Endothelial cell of umbilical vein (primary cell): ENCODE results near the gene KRT86. TPM values are rescaled to one million over a fixed set of nuclear protein-coding genes. Genes with fewer than 3 reads are reported as not detected.

Experiments
- BruUV-seq: library from RNA; stranded (reverse); fragments of 400-500 nt; replicated peaks from 2 replicates; lab custom pipeline; 2021; lab: Mats Ljungman, UMichigan
- CTCF ChIA-PET: fragments of 300-600, 350-600 bp; sonication (Branson Sonifier 250); formaldehyde crosslinking; loops from one replicate; lab custom pipeline; 2021; ENCODE audit warnings: antibody characterized with exemption, inconsistent platforms; lab: Charles Lee
- POLR2A ChIA-PET: fragments of 300-600, 350-600 bp; sonication (Branson Sonifier 250); formaldehyde crosslinking; loops from one replicate; lab custom pipeline; 2021; ENCODE audit warnings: antibody characterized with exemption, inconsistent platforms; lab: Charles Lee
- DNase-seq: peaks from one replicate; pipeline ENCODE4 v3.0.0-alpha.2; 2011; ENCODE audit warnings: low read depth, low spot score
- FAIRE-seq: peaks from 2 replicates; lab custom pipeline; 2011; peaks lifted over from hg19 to GRCh38; lab: Jason Lieb, UNC
- H2AFZ ChIP-seq: 2 replicates; pipeline ENCODE4 v1.6.0; 2012; ENCODE audit warnings: low read depth, low read length, control low read depth, inconsistent platforms
- H3K27ac ChIP-seq: 2 replicates; pipeline ENCODE4 v1.5.1; 2011; ENCODE audit warnings: low read depth, mild to moderate bottlenecking, control low read depth, low read length, moderate library complexity; ENCODE audit not compliant: insufficient read depth
- H3K27me3 ChIP-seq, 2 experiments: 2 replicates each; pipeline versions ENCODE4 v1.6.0 to v1.6.1; 2011; ENCODE audit warnings: low read length in 2 of 2, mixed read lengths in 1 of 2; ENCODE audit not compliant: control insufficient read depth in 2 of 2, insufficient read depth in 2 of 2
- H3K36me3 ChIP-seq, 2 experiments: 2 replicates in 1 of 2; 3 replicates in 1 of 2; pipeline ENCODE4 v1.5.1; 2011; ENCODE audit warnings: low read length in 2 of 2, mild to moderate bottlenecking in 1 of 2, moderate library complexity in 1 of 2; ENCODE audit not compliant: control insufficient read depth in 2 of 2, insufficient read depth in 2 of 2; ENCODE audit errors: extremely low read depth in 1 of 2
- H3K4me1 ChIP-seq: 3 replicates; pipeline ENCODE4 v1.5.1; 2011; ENCODE audit warnings: mild to moderate bottlenecking, low read length; ENCODE audit not compliant: control insufficient read depth, insufficient read depth; ENCODE audit errors: extremely low read depth
- H3K4me2 ChIP-seq: 2 replicates; pipeline ENCODE4 v1.6.1; 2011; ENCODE audit warnings: low read length, control low read depth, mixed read lengths; ENCODE audit not compliant: insufficient read depth
- H3K4me3 ChIP-seq, 3 experiments: fragments of 200-600 bp in 1 of 3; sonication (generic), shearing (Covaris generic) in 1 of 3; replicated peaks in 1 of 3; 2 replicates each; pipeline ENCODE4 v1.5.1; 2011 to 2016; ENCODE audit warnings: control low read depth in 3 of 3, low read length in 3 of 3, mild to moderate bottlenecking in 2 of 3, inconsistent platforms in 1 of 3, low read depth in 1 of 3, moderate library complexity in 1 of 3; ENCODE audit not compliant: insufficient read depth in 1 of 3
- H3K79me2 ChIP-seq: 2 replicates; pipeline ENCODE4 v1.6.0; 2012; ENCODE audit warnings: low read length, inconsistent platforms; ENCODE audit not compliant: control insufficient read depth, insufficient read depth
- H3K9ac ChIP-seq: replicated peaks from 2 replicates; pipeline ENCODE3; 2011; ENCODE audit warnings: low read length, control low read depth; ENCODE audit not compliant: insufficient read depth; ENCODE audit errors: extremely low read depth
- H3K9me1 ChIP-seq: replicated peaks from 3 replicates; pipeline ENCODE4 v1.6.0; 2011; ENCODE audit warnings: mild to moderate bottlenecking, low read length; ENCODE audit not compliant: control insufficient read depth, insufficient read depth; ENCODE audit errors: extremely low read depth
- H3K9me3 ChIP-seq: replicated peaks from 2 replicates; pipeline ENCODE4 v1.5.1; 2012; ENCODE audit warnings: low read length, inconsistent platforms; ENCODE audit not compliant: control insufficient read depth, insufficient read depth
- H4K20me1 ChIP-seq: replicated peaks from 2 replicates; pipeline ENCODE3; 2011; ENCODE audit warnings: mild to moderate bottlenecking, low read length; ENCODE audit not compliant: control insufficient read depth, insufficient read depth; ENCODE audit errors: extremely low read depth
- EZH2 ChIP-seq: IDR thresholded peaks from 2 replicates; pipeline ENCODE4 v1.6.1; 2012; ENCODE audit warnings: borderline replicate concordance, low read depth, mild to moderate bottlenecking, moderate library complexity, low read length, inconsistent platforms; ENCODE audit not compliant: severe bottlenecking
- FOS ChIP-seq: IDR thresholded peaks from 2 replicates; pipeline ENCODE4 v1.6.1; 2011; ENCODE audit warnings: mild to moderate bottlenecking, low read length, moderate library complexity, borderline replicate concordance; ENCODE audit not compliant: insufficient read depth
- GATA2 ChIP-seq: IDR thresholded peaks from 2 replicates; pipeline ENCODE4 v1.7.0; 2011; ENCODE audit warnings: low read depth, mild to moderate bottlenecking, moderate library complexity, mixed read lengths, low read length; ENCODE audit not compliant: insufficient read length, insufficient read depth
- JUN ChIP-seq: IDR thresholded peaks from 2 replicates; pipeline ENCODE4 v1.6.1; 2011; ENCODE audit warnings: borderline replicate concordance, low read depth; ENCODE audit not compliant: insufficient read length, insufficient read depth
- MYC ChIP-seq: IDR thresholded peaks from one replicate; pipeline ENCODE4 v1.6.1; 2011; ENCODE audit warnings: mild to moderate bottlenecking, low read depth, low read length
- POLR2A ChIP-seq: IDR thresholded peaks from 2 replicates; pipeline ENCODE4 v1.6.1; 2012; ENCODE audit warnings: low read depth, mild to moderate bottlenecking, control low read depth, low read length
- POLR2AphosphoS5 ChIP-seq: IDR thresholded peaks from 2 replicates; pipeline ENCODE4 v1.6.1; 2012; ENCODE audit warnings: low read depth, mild to moderate bottlenecking, control low read depth, low read length, moderate library complexity; ENCODE audit not compliant: insufficient read depth
- dilution Hi-C: fragments of 300-500 bp; cut with MboI; formaldehyde crosslinking; loops from one replicate; pipeline ENCODE4 v1.15.0; 2019; ENCODE audit warnings: low sequenced_read_pairs; ENCODE audit not compliant: extremely low pct_ligation_motif_present
- intact Hi-C: fragments of 100-400 bp; cut with micrococcal nuclease; formaldehyde crosslinking; loops from one replicate; pipeline ENCODE4 v1.10.0; 2022
- polyA plus RNA-seq, 4 experiments: library from polyadenylated mRNA; depleted of rRNA in 3 of 4; stranded (reverse) in 3 of 4; unstranded in 1 of 4; fragments of >200 nt; gene quantifications; 2 replicates each; pipeline versions ENCODE4 v1.2.1 to v1.2.3, GENCODE V29; 2011 to 2012; ENCODE audit warnings: missing spikeins in 1 of 4
- total RNA-seq: library from RNA; stranded (reverse); gene quantifications from 2 replicates; pipeline ENCODE4 v1.2.3, GENCODE V29; 2021
- TF ChIP-seq, protein P1 (sequence below): IDR thresholded peaks from 2 replicates; pipeline ENCODE4 v1.6.1; 2011; ENCODE audit not compliant: insufficient read depth, insufficient read length
- TF ChIP-seq, protein P2 (sequence below), 2 donors: IDR thresholded peaks; 1 replicate in 1 of 2; 2 replicates in 1 of 2; pipeline ENCODE4 v1.5.1; 2011; ENCODE audit warnings: low read length in 2 of 2, mild to moderate bottlenecking in 2 of 2, moderate library complexity in 2 of 2, control low read depth in 1 of 2, inconsistent platforms in 1 of 2, low read depth in 1 of 2; ENCODE audit not compliant: insufficient read depth in 1 of 2; ENCODE audit errors: extremely low read depth in 1 of 2

KRT86 gene
- total and polyA plus RNA-seq, 2 donors (not counting 3 experiments of a cell fraction or from before 2014, with no cell fraction given): not detected

- H2AFZ ChIP-seq: no peak overlapping the region
- H3K36me3 ChIP-seq: no peaks in the 10 kb centered on the region
- H3K4me2 ChIP-seq: no peak overlapping the region
- ChIA-PET CTCF (interaction anchor here (0.8 to 1.9 kb wide), 2 partner anchors 9 to 74 kb away, joined by 6 to 8 read pairs; no protein-coding TSS in a partner anchor), POLR2A (no interaction called here)
- H3K9ac ChIP-seq: no peak overlapping the region
- no peaks in the 10 kb centered on the region for H4K20me1 ChIP-seq
- H3K27me3 ChIP-seq: peaks cover 19 to 22% of the 10 kb centered on the region in 2 experiments
- no peak for DNase-seq
- no peaks in the 10 kb centered on the region for H3K9me3 ChIP-seq
- no peak overlapping the region for H3K27ac ChIP-seq
- intact Hi-C loops: no loop called here
- no peaks in the 10 kb centered on the region for H3K9me1 ChIP-seq
- dilution Hi-C loops: no loop called here
- H3K4me1 ChIP-seq: peaks cover under 1% of the 10 kb centered on the region
- FAIRE-seq: no peak
- H3K79me2 ChIP-seq: no peaks in the 10 kb centered on the region
- BruUV-seq: no TSS peak
- no peak for TF ChIP-seq POLR2AphosphoS5
- no peak for TF ChIP-seq POLR2A
- TF ChIP-seq, protein P1, sequence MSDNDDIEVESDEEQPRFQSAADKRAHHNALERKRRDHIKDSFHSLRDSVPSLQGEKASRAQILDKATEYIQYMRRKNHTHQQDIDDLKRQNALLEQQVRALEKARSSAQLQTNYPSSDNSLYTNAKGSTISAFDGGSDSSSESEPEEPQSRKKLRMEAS: no peak
- no peak for TF ChIP-seq MYC
- no peak for TF ChIP-seq FOS
- no peak for TF ChIP-seq GATA2
- TF ChIP-seq, protein P2, sequence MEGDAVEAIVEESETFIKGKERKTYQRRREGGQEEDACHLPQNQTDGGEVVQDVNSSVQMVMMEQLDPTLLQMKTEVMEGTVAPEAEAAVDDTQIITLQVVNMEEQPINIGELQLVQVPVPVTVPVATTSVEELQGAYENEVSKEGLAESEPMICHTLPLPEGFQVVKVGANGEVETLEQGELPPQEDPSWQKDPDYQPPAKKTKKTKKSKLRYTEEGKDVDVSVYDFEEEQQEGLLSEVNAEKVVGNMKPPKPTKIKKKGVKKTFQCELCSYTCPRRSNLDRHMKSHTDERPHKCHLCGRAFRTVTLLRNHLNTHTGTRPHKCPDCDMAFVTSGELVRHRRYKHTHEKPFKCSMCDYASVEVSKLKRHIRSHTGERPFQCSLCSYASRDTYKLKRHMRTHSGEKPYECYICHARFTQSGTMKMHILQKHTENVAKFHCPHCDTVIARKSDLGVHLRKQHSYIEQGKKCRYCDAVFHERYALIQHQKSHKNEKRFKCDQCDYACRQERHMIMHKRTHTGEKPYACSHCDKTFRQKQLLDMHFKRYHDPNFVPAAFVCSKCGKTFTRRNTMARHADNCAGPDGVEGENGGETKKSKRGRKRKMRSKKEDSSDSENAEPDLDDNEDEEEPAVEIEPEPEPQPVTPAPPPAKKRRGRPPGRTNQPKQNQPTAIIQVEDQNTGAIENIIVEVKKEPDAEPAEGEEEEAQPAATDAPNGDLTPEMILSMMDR (IDR thresholded peaks at IDR 0.05; ENCODE audit: extremely low read depth in 1 of 2, insufficient read depth in 1 of 2, low read depth in 1 of 2, low read length in 2 of 2): no peak
- no peak for TF ChIP-seq EZH2
- TF ChIP-seq JUN: no peak
- H3K4me3 ChIP-seq: no peak overlapping the region
Observed at GRCh38 chr12:52253391-52254179, 20.9 kb upstream of the KRT86 start.
